ENCODE data around the gene COMMD7. TPM values are rescaled to one million over a fixed set of nuclear protein-coding genes. Genes with fewer than 3 reads are reported as not detected.

Gene COMMD7
- total RNA-seq, 2 donors from 2014 or later = 18.5 to 29.9 TPM

- no peak overlapping the region for H3K4me3 Mint-ChIP-seq
- H3K4me1 Mint-ChIP-seq = no peaks in the 10 kb centered on the region
- H3K27me3 Mint-ChIP-seq = no peaks in the 10 kb centered on the region
- H3K9me3 Mint-ChIP-seq = no peaks in the 10 kb centered on the region
- H3K27ac Mint-ChIP-seq = no peak overlapping the region
- ATAC-seq (replicated peaks) = peak; percentile 18
- H3K36me3 Mint-ChIP-seq (ENCODE audit: low read depth) = no peaks in the 10 kb centered on the region
Observed at GRCh38 chr20:32681175-32682084, 61.8 kb downstream of the COMMD7 start.

GRCh38 chr20:32680544-32681174 lies 62.6 kb downstream of the COMMD7 start:
- Mint-ChIP-seq H3K9me3 (no peaks in the 10 kb centered on the region), H3K27me3 (no peaks in the 10 kb centered on the region), H3K36me3 (ENCODE audit: low read depth) (no peaks in the 10 kb centered on the region), H3K4me1 (no peaks in the 10 kb centered on the region), H3K27ac (peak overlapping the region; percentile 51), H3K4me3 (no peak overlapping the region)
- ATAC-seq (replicated peaks) = no peak

GRCh38 chr20:32678948-32679347 lies 64.3 kb downstream of the COMMD7 start:
- H3K27me3 Mint-ChIP-seq = no peaks in the 10 kb centered on the region
- ATAC-seq (replicated peaks) = no peak

GRCh38 chr20:32675223-32675975 lies 67.9 kb downstream of the COMMD7 start:
- ATAC-seq (replicated peaks) = no peak
- Mint-ChIP-seq H3K4me1 (no peaks in the 10 kb centered on the region), H3K9me3 (no peaks in the 10 kb centered on the region), H3K27me3 (no peaks in the 10 kb centered on the region), H3K4me3 (no peak overlapping the region), H3K36me3 (ENCODE audit: low read depth) (no peaks in the 10 kb centered on the region), H3K27ac (no peak overlapping the region)

More at GRCh38 chr20:32678948-32679347, 64.3 kb downstream of the COMMD7 start:
- H3K4me3 Mint-ChIP-seq = no peak overlapping the region
- no peaks in the 10 kb centered on the region for H3K4me1 Mint-ChIP-seq
- H3K27ac Mint-ChIP-seq = no peak overlapping the region
- no peaks in the 10 kb centered on the region for H3K9me3 Mint-ChIP-seq
- no peaks in the 10 kb centered on the region for H3K36me3 Mint-ChIP-seq (ENCODE audit: low read depth)

- Mint-ChIP-seq H3K4me1 (no peaks in the 10 kb centered on the region), H3K27ac (no peak overlapping the region), H3K36me3 (ENCODE audit: low read depth) (no peaks in the 10 kb centered on the region), H3K4me3 (no peak overlapping the region), H3K9me3 (no peaks in the 10 kb centered on the region), H3K27me3 (no peaks in the 10 kb centered on the region)
- ATAC-seq (replicated peaks) = peak; percentile 65
Observed at GRCh38 chr20:32674362-32674789, 68.9 kb downstream of the COMMD7 start.

- Mint-ChIP-seq H3K9me3 (no peaks in the 10 kb centered on the region), H3K4me3 (peak overlapping the region; percentile 42), H3K27me3 (no peaks in the 10 kb centered on the region), H3K36me3 (ENCODE audit: low read depth) (no peaks in the 10 kb centered on the region), H3K4me1 (no peaks in the 10 kb centered on the region), H3K27ac (peak overlapping the region; percentile 42)
- ATAC-seq (replicated peaks) = peak; percentile 74
Observed at GRCh38 chr20:32672982-32673851, 70.0 kb downstream of the COMMD7 start.

- Mint-ChIP-seq H3K27me3 (no peaks in the 10 kb centered on the region), H3K27ac (peak overlapping the region; percentile 42), H3K4me3 (peak overlapping the region; percentile 42)
Observed at GRCh38 chr20:32672394-32672981, 70.8 kb downstream of the COMMD7 start.

GRCh38 chr20:32670773-32671455 lies 72.4 kb downstream of the COMMD7 start:
- Mint-ChIP-seq H3K27me3 (no peaks in the 10 kb centered on the region), H3K4me1 (no peaks in the 10 kb centered on the region), H3K4me3 (no peak overlapping the region), H3K36me3 (ENCODE audit: low read depth) (no peaks in the 10 kb centered on the region), H3K27ac (no peak overlapping the region), H3K9me3 (no peaks in the 10 kb centered on the region)
- ATAC-seq (replicated peaks) = no peak

More at GRCh38 chr20:32672394-32672981, 70.8 kb downstream of the COMMD7 start:
- Mint-ChIP-seq H3K9me3 (no peaks in the 10 kb centered on the region), H3K36me3 (ENCODE audit: low read depth) (no peaks in the 10 kb centered on the region), H3K4me1 (no peaks in the 10 kb centered on the region)
- no peak for ATAC-seq (replicated peaks)

GRCh38 chr20:32667027-32667426 lies 76.2 kb downstream of the COMMD7 start:
- no peaks in the 10 kb centered on the region for H3K27me3 Mint-ChIP-seq
- no peak overlapping the region for H3K27ac Mint-ChIP-seq
- H3K4me3 Mint-ChIP-seq = no peak overlapping the region
- H3K36me3 Mint-ChIP-seq (ENCODE audit: low read depth) = no peaks in the 10 kb centered on the region
- ATAC-seq (replicated peaks) = no peak
- H3K4me1 Mint-ChIP-seq = no peaks in the 10 kb centered on the region
- no peaks in the 10 kb centered on the region for H3K9me3 Mint-ChIP-seq

- Mint-ChIP-seq H3K4me3 (no peak overlapping the region), H3K9me3 (peaks cover 5% of the 10 kb centered on the region), H3K27me3 (no peaks in the 10 kb centered on the region), H3K36me3 (ENCODE audit: low read depth) (no peaks in the 10 kb centered on the region), H3K4me1 (no peaks in the 10 kb centered on the region), H3K27ac (no peak overlapping the region)
- peak; percentile 9 for ATAC-seq (replicated peaks)
Observed at GRCh38 chr20:32664678-32665159, 78.5 kb downstream of the COMMD7 start.

GRCh38 chr20:32664012-32664677 lies 79.1 kb downstream of the COMMD7 start:
- Mint-ChIP-seq H3K27ac (no peak overlapping the region), H3K4me1 (no peaks in the 10 kb centered on the region), H3K4me3 (no peak overlapping the region), H3K9me3 (peaks cover 5% of the 10 kb centered on the region), H3K36me3 (ENCODE audit: low read depth) (no peaks in the 10 kb centered on the region), H3K27me3 (no peaks in the 10 kb centered on the region)
- no peak for ATAC-seq (replicated peaks)

GRCh38 chr20:32663335-32664011 lies 79.8 kb downstream of the COMMD7 start:
- Mint-ChIP-seq H3K27me3 (no peaks in the 10 kb centered on the region), H3K4me1 (no peaks in the 10 kb centered on the region), H3K9me3 (peaks cover 5% of the 10 kb centered on the region), H3K36me3 (ENCODE audit: low read depth) (no peaks in the 10 kb centered on the region), H3K27ac (no peak overlapping the region), H3K4me3 (no peak overlapping the region)
- ATAC-seq (replicated peaks) = no peak

Data from activated T-helper 17 cell treated with anti-CD3 and anti-CD28 coated beads, Interleukin-2, amount 50 U/mL, for 72 hours (primary cell).